OCI-LY3 (cell line): ENCODE results near the gene BAMBI.

Source experiments
- H2AFZ ChIP-seq: fragments of 200-600, 300-600 bp; shearing (Covaris generic); 2 replicates; pipeline ENCODE4 v1.6.0; 2014; ENCODE audit warnings: antibody characterized with exemption, low read depth, low read length
- H3K27ac ChIP-seq: fragments of 200-600, 300-600 bp; sonication (generic); 2 replicates; pipeline ENCODE4 v1.5.1; 2014; ENCODE audit warnings: mild to moderate bottlenecking, low read length, moderate library complexity, mixed read lengths
- H3K27me3 ChIP-seq: fragments of 200-600, 300-600 bp; sonication (generic); 2 replicates; pipeline ENCODE4 v1.6.1; 2014; ENCODE audit warnings: low read depth, low read length, mixed read lengths
- H3K36me3 ChIP-seq: fragments of 200-600, 300-600 bp; sonication (generic); replicated peaks from 2 replicates; pipeline ENCODE3; 2014; ENCODE audit warnings: low read depth, low read length, mixed read lengths
- H3K4me1 ChIP-seq: fragments of 300-600, 200-600 bp; sonication (generic); 2 replicates; pipeline ENCODE4 v1.6.1; 2014; ENCODE audit warnings: low read length, mixed read lengths
- H3K4me2 ChIP-seq: fragments of 200-600, 300-600 bp; sonication (generic); 2 replicates; pipeline ENCODE4 v1.6.1; 2014; ENCODE audit warnings: low read length, mixed read lengths
- H3K4me3 ChIP-seq: fragments of 300-600, 200-600 bp; sonication (generic); 2 replicates; pipeline ENCODE4 v1.5.1; 2014; ENCODE audit warnings: antibody characterized with exemption, mild to moderate bottlenecking, low read length, moderate library complexity
- H3K79me2 ChIP-seq: fragments of 300-600, 200-600 bp; shearing (Covaris generic); 2 replicates; pipeline ENCODE4 v1.6.1; 2014; ENCODE audit warnings: mild to moderate bottlenecking, low read length, mixed read lengths
- H3K9ac ChIP-seq: fragments of 300-600, 200-600 bp; shearing (Covaris generic); 2 replicates; pipeline ENCODE4 v1.6.0; 2014; ENCODE audit warnings: mild to moderate bottlenecking, low read length, moderate library complexity
- H3K9me3 ChIP-seq: fragments of 200-600, 300-600 bp; shearing (Covaris generic); 2 replicates; pipeline ENCODE4 v1.6.1; 2014; ENCODE audit warnings: low read length, mixed read lengths; ENCODE audit not compliant: insufficient read depth
- H4K20me1 ChIP-seq: fragments of 200-600, 300-600 bp; sonication (generic); 2 replicates; pipeline ENCODE4 v1.6.1; 2016; ENCODE audit warnings: low read length, mixed read lengths; ENCODE audit not compliant: insufficient read depth
- CTCF ChIP-seq: fragments of 200-600, 300-600 bp; sonication (generic); IDR thresholded peaks from 2 replicates; pipeline ENCODE4 v1.5.1; 2014; ENCODE audit warnings: antibody characterized with exemption, low read length, low read depth
- EZH2phosphoT487 ChIP-seq: fragments of 200-600 bp; shearing (Covaris generic); IDR thresholded peaks from 2 replicates; pipeline ENCODE4 v1.6.1; 2018; ENCODE audit warnings: antibody characterized with exemption, mixed run types, low read depth

The BAMBI gene

GRCh38 chr10:28677888-28678686 is 766 bp downstream of the BAMBI start:
- no peaks in the 10 kb centered on the region for H3K9me3 ChIP-seq
- H3K27me3 ChIP-seq: peaks cover 19% of the 10 kb centered on the region
- peaks cover 24% of the 10 kb centered on the region for H3K79me2 ChIP-seq
- H3K9ac ChIP-seq: peak overlapping the region; percentile 78
- H3K27ac ChIP-seq: peak overlapping the region; percentile 40
- TF ChIP-seq EZH2phosphoT487 (no peak), CTCF (no peak)
- peak overlapping the region; percentile 91 for H3K4me3 ChIP-seq
- H4K20me1 ChIP-seq: peaks cover 19% of the 10 kb centered on the region; the same call in 1 of the 2 replicates
- peaks cover 24% of the 10 kb centered on the region for H3K4me1 ChIP-seq
- peaks cover 13% of the 10 kb centered on the region for H3K36me3 ChIP-seq
- H2AFZ ChIP-seq: 0 out of 2 replicates have a peak overlapping the region, but pooled peaks have one; percentile 24
- H3K4me2 ChIP-seq: peak overlapping the region; percentile 90

GRCh38 chr10:28678687-28679457 is 1.6 kb downstream of the BAMBI start:
- Histone ChIP-seq H3K27me3 (peaks cover 19% of the 10 kb centered on the region), H3K36me3 (peaks cover 15% of the 10 kb centered on the region), H3K4me2 (peak overlapping the region; percentile 90), H3K9ac (peak overlapping the region; percentile 78), H3K79me2 (peaks cover 24% of the 10 kb centered on the region), H4K20me1 (peaks cover 19% of the 10 kb centered on the region; the same call in 1 of the 2 replicates), H3K4me3 (peak overlapping the region; percentile 91), H3K27ac (peak overlapping the region; percentile 40), H3K9me3 (no peaks in the 10 kb centered on the region), H3K4me1 (peaks cover 24% of the 10 kb centered on the region), H2AFZ (no peak overlapping the region)
- TF ChIP-seq CTCF: no peak
- no peak for TF ChIP-seq EZH2phosphoT487

GRCh38 chr10:28679581-28680357 is 2.4 kb downstream of the BAMBI start:
- H3K79me2 ChIP-seq: peaks cover 24% of the 10 kb centered on the region
- no peaks in the 10 kb centered on the region for H3K9me3 ChIP-seq
- H3K4me1 ChIP-seq: peaks cover 24% of the 10 kb centered on the region
- peak overlapping the region; percentile 91 for H3K4me3 ChIP-seq
- peak overlapping the region; percentile 78 for H3K9ac ChIP-seq
- TF ChIP-seq EZH2phosphoT487: no peak
- TF ChIP-seq CTCF: 0 out of 2 replicates have a peak, but pooled peaks have one; percentile 20
- no peak overlapping the region for H2AFZ ChIP-seq
- peaks cover 15% of the 10 kb centered on the region for H3K36me3 ChIP-seq
- H3K4me2 ChIP-seq: peak overlapping the region; percentile 90
- peaks cover 15% of the 10 kb centered on the region for H3K27me3 ChIP-seq
- peaks cover 19% of the 10 kb centered on the region; the same call in 1 of the 2 replicates for H4K20me1 ChIP-seq
- peak overlapping the region; percentile 40; the same call in 1 of the 2 replicates for H3K27ac ChIP-seq
